Fibroblast of villous mesenchyme (primary cell): ENCODE measurements around the gene KCNQ1. TPM values are rescaled to one million over a fixed set of nuclear protein-coding genes. Genes with fewer than 3 reads are reported as not detected.

ENCODE experiments used
- DNase-seq: peaks from one replicate; pipeline ENCODE4 v3.0.0-alpha.2; 2010; ENCODE audit warnings: low read depth
- H3K4me3 ChIP-seq: 2 replicates; pipeline ENCODE4 v1.5.1; 2011; ENCODE audit warnings: low read depth, mild to moderate bottlenecking, low read length
- total RNA-seq: library from RNA; depleted of rRNA; stranded (reverse); fragments of >200 nt; gene quantifications from 2 replicates; pipeline ENCODE4 v1.2.3, GENCODE V29; 2012
- TF ChIP-seq, protein P1 (sequence below): IDR thresholded peaks from 2 replicates; pipeline ENCODE4 v1.5.1; 2012; ENCODE audit warnings: low read depth, mild to moderate bottlenecking, low read length; ENCODE audit not compliant: insufficient read depth

The KCNQ1 gene
- total RNA-seq, 1 donor, result not detected

DNA sequence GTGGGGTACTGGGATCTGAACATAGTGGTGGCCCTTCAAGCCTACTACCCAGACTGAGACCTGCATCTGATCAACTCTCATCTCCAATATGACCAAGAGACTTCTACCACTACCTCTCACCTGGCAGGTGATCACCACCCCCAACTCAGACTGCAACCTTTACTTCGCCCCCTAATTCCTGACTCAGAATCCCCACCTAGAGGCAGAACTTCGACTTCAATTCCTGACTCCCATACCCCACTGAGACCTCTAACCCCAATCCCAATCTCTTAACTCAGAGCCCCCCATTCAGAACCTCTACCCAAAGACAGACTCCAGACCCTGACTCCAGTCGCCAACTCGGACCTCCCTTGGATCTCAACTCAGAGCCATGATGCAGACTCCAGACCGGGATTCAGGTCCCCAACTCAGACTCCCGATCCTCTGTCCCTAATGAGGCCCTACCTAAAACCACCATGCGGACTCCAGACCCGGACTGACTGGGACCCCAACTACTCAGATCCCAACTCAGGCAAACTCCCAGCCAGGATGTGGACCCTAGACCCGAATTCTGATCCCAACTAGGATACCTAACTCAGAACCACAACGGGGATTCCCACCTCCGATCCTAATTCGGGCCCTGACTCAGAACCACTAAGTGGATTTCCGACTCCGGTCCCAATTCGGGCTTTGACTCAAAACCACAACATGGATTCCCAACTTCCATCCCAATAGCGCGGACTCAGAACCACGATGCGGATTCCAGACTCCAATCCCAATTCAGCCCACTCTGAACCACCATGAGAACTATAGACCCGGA, 253.8 kb downstream of the KCNQ1 start:
- DNase-seq, result no peak
- H3K4me3 ChIP-seq, result peak overlapping the region; percentile 80
- TF ChIP-seq, protein P1, sequence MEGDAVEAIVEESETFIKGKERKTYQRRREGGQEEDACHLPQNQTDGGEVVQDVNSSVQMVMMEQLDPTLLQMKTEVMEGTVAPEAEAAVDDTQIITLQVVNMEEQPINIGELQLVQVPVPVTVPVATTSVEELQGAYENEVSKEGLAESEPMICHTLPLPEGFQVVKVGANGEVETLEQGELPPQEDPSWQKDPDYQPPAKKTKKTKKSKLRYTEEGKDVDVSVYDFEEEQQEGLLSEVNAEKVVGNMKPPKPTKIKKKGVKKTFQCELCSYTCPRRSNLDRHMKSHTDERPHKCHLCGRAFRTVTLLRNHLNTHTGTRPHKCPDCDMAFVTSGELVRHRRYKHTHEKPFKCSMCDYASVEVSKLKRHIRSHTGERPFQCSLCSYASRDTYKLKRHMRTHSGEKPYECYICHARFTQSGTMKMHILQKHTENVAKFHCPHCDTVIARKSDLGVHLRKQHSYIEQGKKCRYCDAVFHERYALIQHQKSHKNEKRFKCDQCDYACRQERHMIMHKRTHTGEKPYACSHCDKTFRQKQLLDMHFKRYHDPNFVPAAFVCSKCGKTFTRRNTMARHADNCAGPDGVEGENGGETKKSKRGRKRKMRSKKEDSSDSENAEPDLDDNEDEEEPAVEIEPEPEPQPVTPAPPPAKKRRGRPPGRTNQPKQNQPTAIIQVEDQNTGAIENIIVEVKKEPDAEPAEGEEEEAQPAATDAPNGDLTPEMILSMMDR, result peak; percentile 5

DNA sequence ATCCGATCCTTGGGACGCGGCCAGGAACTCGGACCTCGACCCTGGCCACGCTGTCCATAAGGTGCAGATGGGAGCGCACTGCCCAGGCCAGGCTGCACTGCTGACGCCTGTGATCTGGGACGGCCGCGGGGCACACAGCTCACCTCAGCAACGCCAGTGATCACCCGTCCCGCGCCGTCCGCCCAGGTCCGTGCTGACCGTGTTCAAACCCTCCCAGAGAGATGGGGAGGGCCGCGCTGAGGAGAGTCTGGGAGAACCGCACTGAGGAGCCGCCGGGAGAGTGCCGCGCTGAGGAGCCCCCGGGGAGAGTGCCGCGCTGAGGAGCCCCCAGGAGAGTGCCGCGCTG, 254.3 kb downstream of the KCNQ1 start:
- peak overlapping the region; percentile 80 for H3K4me3 ChIP-seq
- no peak for DNase-seq
- TF ChIP-seq, protein P1, result no peak

DNA sequence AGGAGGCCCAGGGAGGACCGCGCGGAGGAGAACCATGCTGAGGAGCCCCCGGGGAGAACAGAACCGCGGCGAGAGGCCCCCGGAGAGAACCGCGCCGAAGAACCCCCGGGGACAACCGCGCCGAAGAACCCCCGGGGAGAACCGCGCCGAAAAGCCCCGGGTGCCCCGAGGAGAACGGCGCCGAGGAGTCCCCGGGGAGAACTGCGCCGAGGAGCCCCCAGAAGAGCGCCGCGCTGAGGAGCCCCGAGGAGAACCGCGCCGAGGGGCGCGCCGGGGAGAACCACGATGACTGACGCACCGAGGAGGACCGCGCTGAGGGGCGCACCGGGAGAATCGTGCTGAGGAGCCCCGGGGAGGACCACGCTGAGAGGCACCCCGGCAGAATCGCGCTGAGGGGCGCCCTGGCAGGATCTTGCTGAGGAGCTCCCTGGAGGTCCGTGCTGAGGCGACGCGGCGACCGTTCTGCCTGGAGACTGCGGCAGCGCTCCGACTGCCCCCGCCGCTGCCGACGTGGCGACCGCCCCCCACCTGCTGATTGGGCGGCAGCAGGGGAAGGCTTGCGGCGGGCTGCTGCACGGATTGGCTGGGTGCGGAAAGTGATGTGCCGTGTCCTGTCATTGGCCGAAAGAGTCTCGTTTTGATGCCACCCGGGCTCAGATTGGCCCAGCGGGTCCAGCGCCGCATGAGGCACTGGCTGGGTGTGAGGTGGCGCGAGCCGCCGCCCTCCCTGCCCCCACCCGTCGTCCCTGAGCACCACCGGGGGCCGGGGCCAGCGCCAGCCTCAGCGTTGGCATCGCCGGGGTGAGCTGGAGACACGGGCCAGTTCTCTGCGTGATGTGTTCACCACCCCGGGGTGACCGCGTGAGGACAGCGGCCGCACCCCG, 255.0 kb downstream of the KCNQ1 start, which contains the start of gene KCNQ1OT1:
KCNQ1OT1 (minus strand) TSS at position 464 of the 884 bp plus-strand sequence.
- peak within 1 kb of the TSS; percentile 80 for H3K4me3 ChIP-seq
- TF ChIP-seq, protein P1, result no peak
- DNase-seq, result peak; percentile 94

- peak overlapping the region; percentile 62 for H3K4me3 ChIP-seq
- peak; percentile 38 for DNase-seq
- TF ChIP-seq, protein P1, result no peak
These were observed 255.8 kb downstream of the KCNQ1 start for GRCh38 chr11:2700415-2701211.

- H3K4me3 ChIP-seq, result no peak overlapping the region
- DNase-seq, result no peak
- TF ChIP-seq, protein P1, result no peak
These were observed 256.4 kb downstream of the KCNQ1 start for GRCh38 chr11:2701230-2701629.

DNA sequence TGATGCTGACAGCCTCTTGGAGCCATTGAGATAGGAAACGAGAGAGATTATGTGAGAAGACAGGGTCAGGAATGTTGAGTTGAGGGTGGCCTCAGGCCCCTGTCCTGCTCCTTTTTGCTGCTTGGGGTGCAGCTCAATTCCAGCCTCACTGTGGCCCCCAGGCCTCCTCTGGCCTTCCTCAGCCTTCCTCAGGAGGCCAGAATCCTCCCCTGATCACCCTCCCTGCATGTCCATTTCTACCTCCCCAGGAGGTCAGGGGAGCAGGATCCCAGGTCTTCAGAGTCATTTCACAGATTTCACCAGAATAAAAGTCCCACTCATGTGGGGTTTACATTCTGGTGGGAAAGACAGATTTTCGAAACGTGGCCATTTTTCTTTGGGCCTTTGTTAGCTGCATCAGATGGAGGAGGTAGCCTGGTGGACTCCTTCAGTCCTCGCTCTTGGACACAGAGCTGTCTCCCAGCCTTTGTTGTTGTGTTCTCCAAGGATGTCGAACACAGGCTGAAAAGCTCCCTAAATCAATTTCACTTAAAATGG, 257.2 kb downstream of the KCNQ1 start:
- no peak overlapping the region for H3K4me3 ChIP-seq
- TF ChIP-seq, protein P1, result no peak
- no peak for DNase-seq
